ENCODE data around the gene CEACAM19. TPM values are rescaled to one million over a fixed set of nuclear protein-coding genes. Genes with fewer than 3 reads are reported as not detected.

CEACAM19 gene
- total RNA-seq, 1 donor from 2014 or later: 0.09 TPM

- no peak for DNase-seq (ENCODE audit: low spot score)
- no peak for TF ChIP-seq CTCF (IDR thresholded peaks at IDR 0.05)
- TF ChIP-seq EZH2 (IDR thresholded peaks at IDR 0.05): no peak
- TF ChIP-seq EZH2phosphoT487 (IDR thresholded peaks at IDR 0.05): no peak
- H3K27me3 Mint-ChIP-seq (ENCODE audit: insufficient read depth, low read depth): peaks cover 11% of the 10 kb centered on the region
Measured at GRCh38 chr19:44687888-44688287, 16.6 kb downstream of the CEACAM19 start.

GRCh38 chr19:44689290-44690130 lies 18.2 kb downstream of the CEACAM19 start:
- H3K4me3 Mint-ChIP-seq: no peak overlapping the region
- Histone ChIP-seq H3F3A (ENCODE audit: low read depth) (no peaks in the 10 kb centered on the region), H3K79me2 (ENCODE audit: low read depth) (no peaks in the 10 kb centered on the region), H3K27ac (no peak overlapping the region), H4K20me1 (ENCODE audit: low read depth) (no peaks in the 10 kb centered on the region), H3K4me1 (no peaks in the 10 kb centered on the region), H3K9ac (no peak overlapping the region), H3K4me2 (no peak overlapping the region), H3K27me3 (no peaks in the 10 kb centered on the region), H3K9me3 (ENCODE audit: low read depth) (no peaks in the 10 kb centered on the region), H3K4me3 (no peak overlapping the region), H3K36me3 (no peaks in the 10 kb centered on the region), H2AFZ (replicated peaks) (no peak overlapping the region)
- peak; percentile 85 for DNase-seq (ENCODE audit: low spot score)
- no peak overlapping the region for H3K27ac Mint-ChIP-seq
- TF ChIP-seq EZH2 (IDR thresholded peaks at IDR 0.05) (no peak), CTCF (IDR thresholded peaks at IDR 0.05) (peak; percentile 87)
- no peaks in the 10 kb centered on the region for H3K9me3 Mint-ChIP-seq
- H3K27me3 Mint-ChIP-seq (ENCODE audit: insufficient read depth, low read depth): peaks cover 9% of the 10 kb centered on the region
- no peaks in the 10 kb centered on the region for H3K36me3 Mint-ChIP-seq
- peaks cover 8% of the 10 kb centered on the region for H3K4me1 Mint-ChIP-seq

More at GRCh38 chr19:44687888-44688287, 16.6 kb downstream of the CEACAM19 start:
- no peaks in the 10 kb centered on the region for H3K9me3 ChIP-seq (ENCODE audit: low read depth)
- peaks cover 10% of the 10 kb centered on the region for H3K4me1 Mint-ChIP-seq
- no peaks in the 10 kb centered on the region for H3F3A ChIP-seq (ENCODE audit: low read depth)
- H3K27me3 ChIP-seq: no peaks in the 10 kb centered on the region
- H3K79me2 ChIP-seq (ENCODE audit: low read depth): no peaks in the 10 kb centered on the region
- H3K36me3 Mint-ChIP-seq: no peaks in the 10 kb centered on the region
- no peak overlapping the region for H2AFZ ChIP-seq (replicated peaks)
- H3K4me3 Mint-ChIP-seq: no peak overlapping the region
- H3K27ac Mint-ChIP-seq: no peak overlapping the region
- no peaks in the 10 kb centered on the region for H3K36me3 ChIP-seq
- H3K4me2 ChIP-seq: no peak overlapping the region
- H3K9ac ChIP-seq: no peak overlapping the region
- no peak overlapping the region for H3K4me3 ChIP-seq
- no peaks in the 10 kb centered on the region for H4K20me1 ChIP-seq (ENCODE audit: low read depth)
- no peak overlapping the region for H3K27ac ChIP-seq
- H3K4me1 ChIP-seq: no peaks in the 10 kb centered on the region
- H3K9me3 Mint-ChIP-seq: no peaks in the 10 kb centered on the region

- H3K4me1 Mint-ChIP-seq: peaks cover 4% of the 10 kb centered on the region
- TF ChIP-seq CTCF (IDR thresholded peaks at IDR 0.05) (no peak), EZH2 (IDR thresholded peaks at IDR 0.05) (no peak), EZH2phosphoT487 (IDR thresholded peaks at IDR 0.05) (no peak)
- no peaks in the 10 kb centered on the region for H3K9me3 Mint-ChIP-seq
- no peak overlapping the region for H3K27ac ChIP-seq
- no peaks in the 10 kb centered on the region for H4K20me1 ChIP-seq (ENCODE audit: low read depth)
- no peak overlapping the region for H3K4me2 ChIP-seq
- H3K4me3 Mint-ChIP-seq: peak overlapping the region; percentile 10
- DNase-seq (ENCODE audit: low spot score): no peak
- no peaks in the 10 kb centered on the region for H3F3A ChIP-seq (ENCODE audit: low read depth)
- peaks cover 9% of the 10 kb centered on the region for H3K27me3 Mint-ChIP-seq (ENCODE audit: insufficient read depth, low read depth)
- no peaks in the 10 kb centered on the region for H3K36me3 Mint-ChIP-seq
- H3K36me3 ChIP-seq: no peaks in the 10 kb centered on the region
- H2AFZ ChIP-seq (replicated peaks): no peak overlapping the region
- no peaks in the 10 kb centered on the region for H3K79me2 ChIP-seq (ENCODE audit: low read depth)
- no peak overlapping the region for H3K27ac Mint-ChIP-seq
- no peak overlapping the region for H3K9ac ChIP-seq
- no peaks in the 10 kb centered on the region for H3K27me3 ChIP-seq
- no peaks in the 10 kb centered on the region for H3K9me3 ChIP-seq (ENCODE audit: low read depth)
- H3K4me3 ChIP-seq: no peak overlapping the region
- no peaks in the 10 kb centered on the region for H3K4me1 ChIP-seq
Measured at GRCh38 chr19:44690131-44690440, 18.8 kb downstream of the CEACAM19 start.
